BE2C (cell line): Measurements from ENCODE around the gene CACNA2D3.
A peak's percentile ranks its signal among the peaks of the same experiment; 100 is the strongest.

Source experiments
- DNase-seq: peaks from one replicate; pipeline ENCODE4 v3.0.0-alpha.2; 2020
- H3K27me3 ChIP-seq: fragments of 250-450 bp; sonication (Bioruptor Pico); 2 replicates; pipeline ENCODE4 v1.5.1; 2020; ENCODE audit warnings: mild to moderate bottlenecking
- H3K36me3 ChIP-seq: fragments of 250-450 bp; sonication (Bioruptor Pico); 2 replicates; pipeline ENCODE4 v1.5.1; 2020; ENCODE audit warnings: mild to moderate bottlenecking
- H3K4me1 ChIP-seq: fragments of 250-450 bp; sonication (Bioruptor Pico); 2 replicates; pipeline ENCODE4 v1.5.1; 2020
- H3K4me3 ChIP-seq: 2 replicates; pipeline ENCODE4 v1.5.1; 2011; ENCODE audit warnings: low read depth, low read length
- H3K9me3 ChIP-seq: fragments of 250-450 bp; sonication (Bioruptor Pico); 2 replicates; pipeline ENCODE4 v1.5.1; 2020
- TF ChIP-seq, protein P1 (sequence below): IDR thresholded peaks from 2 replicates; pipeline ENCODE4 v1.5.1; 2012; ENCODE audit warnings: mild to moderate bottlenecking, low read depth, low read length

Gene CACNA2D3

GRCh38 chr3:54528668-54529067 lies 406.3 kb downstream of the CACNA2D3 start:
- Histone ChIP-seq H3K4me1 (no peaks in the 10 kb centered on the region), H3K36me3 (no peaks in the 10 kb centered on the region), H3K9me3 (no peaks in the 10 kb centered on the region), H3K27me3 (no peaks in the 10 kb centered on the region), H3K4me3 (no peak overlapping the region)
- TF ChIP-seq, protein P1, sequence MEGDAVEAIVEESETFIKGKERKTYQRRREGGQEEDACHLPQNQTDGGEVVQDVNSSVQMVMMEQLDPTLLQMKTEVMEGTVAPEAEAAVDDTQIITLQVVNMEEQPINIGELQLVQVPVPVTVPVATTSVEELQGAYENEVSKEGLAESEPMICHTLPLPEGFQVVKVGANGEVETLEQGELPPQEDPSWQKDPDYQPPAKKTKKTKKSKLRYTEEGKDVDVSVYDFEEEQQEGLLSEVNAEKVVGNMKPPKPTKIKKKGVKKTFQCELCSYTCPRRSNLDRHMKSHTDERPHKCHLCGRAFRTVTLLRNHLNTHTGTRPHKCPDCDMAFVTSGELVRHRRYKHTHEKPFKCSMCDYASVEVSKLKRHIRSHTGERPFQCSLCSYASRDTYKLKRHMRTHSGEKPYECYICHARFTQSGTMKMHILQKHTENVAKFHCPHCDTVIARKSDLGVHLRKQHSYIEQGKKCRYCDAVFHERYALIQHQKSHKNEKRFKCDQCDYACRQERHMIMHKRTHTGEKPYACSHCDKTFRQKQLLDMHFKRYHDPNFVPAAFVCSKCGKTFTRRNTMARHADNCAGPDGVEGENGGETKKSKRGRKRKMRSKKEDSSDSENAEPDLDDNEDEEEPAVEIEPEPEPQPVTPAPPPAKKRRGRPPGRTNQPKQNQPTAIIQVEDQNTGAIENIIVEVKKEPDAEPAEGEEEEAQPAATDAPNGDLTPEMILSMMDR, result no peak
- no peak for DNase-seq

DNA sequence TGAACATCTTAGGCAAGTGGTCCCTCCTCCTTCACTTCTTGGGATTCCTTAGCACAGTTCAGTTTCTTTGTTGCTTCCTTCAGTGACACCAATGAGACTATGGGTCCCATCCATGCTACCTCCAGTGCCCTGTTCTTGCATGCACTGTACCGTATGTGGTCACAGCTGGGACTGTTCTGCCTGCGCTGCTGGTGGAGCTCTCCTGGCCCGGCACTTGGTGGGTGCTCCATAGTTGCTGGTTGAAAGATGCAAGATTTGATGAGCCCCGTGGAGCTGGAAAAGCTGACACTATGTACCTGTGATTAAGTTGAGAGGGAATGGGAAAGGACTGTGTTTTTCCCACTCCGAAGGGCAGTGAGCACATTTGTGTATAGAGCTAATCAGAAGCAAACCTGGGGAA lies 407.7 kb downstream of the CACNA2D3 start:
- no peak for DNase-seq
- H3K9me3 ChIP-seq, result no peaks in the 10 kb centered on the region
- H3K36me3 ChIP-seq, result no peaks in the 10 kb centered on the region
- no peaks in the 10 kb centered on the region for H3K4me1 ChIP-seq
- no peaks in the 10 kb centered on the region for H3K27me3 ChIP-seq
- TF ChIP-seq, protein P1, result no peak
- H3K4me3 ChIP-seq, result no peak overlapping the region

DNA sequence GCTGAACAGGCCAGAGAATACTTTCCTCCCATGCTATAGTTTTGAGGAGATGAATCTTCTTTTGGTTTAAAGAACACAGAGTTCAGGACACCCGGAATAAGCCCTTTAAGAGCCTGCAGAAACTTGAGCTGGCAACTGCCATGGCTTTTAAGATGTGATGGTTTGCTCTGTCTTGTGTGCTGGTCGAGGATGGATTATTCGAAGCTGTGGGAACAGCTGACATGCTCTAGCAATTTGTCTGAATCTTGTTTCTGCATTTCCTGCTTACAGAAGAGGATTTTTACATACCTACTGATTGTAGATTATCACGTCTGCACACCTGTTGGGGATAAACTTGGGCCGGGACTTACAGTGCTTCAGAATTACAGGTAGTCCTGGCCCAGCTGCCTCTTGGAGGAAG lies 408.6 kb downstream of the CACNA2D3 start:
- H3K36me3 ChIP-seq, result no peaks in the 10 kb centered on the region
- no peaks in the 10 kb centered on the region for H3K4me1 ChIP-seq
- no peak overlapping the region for H3K4me3 ChIP-seq
- H3K27me3 ChIP-seq, result no peaks in the 10 kb centered on the region
- TF ChIP-seq, protein P1, result no peak
- no peaks in the 10 kb centered on the region for H3K9me3 ChIP-seq
- DNase-seq, result no peak

- H3K4me3 ChIP-seq, result no peak overlapping the region
- H3K9me3 ChIP-seq, result no peaks in the 10 kb centered on the region
- H3K4me1 ChIP-seq, result no peaks in the 10 kb centered on the region
- H3K36me3 ChIP-seq, result no peaks in the 10 kb centered on the region
- TF ChIP-seq, protein P1, result no peak
- DNase-seq, result no peak
- H3K27me3 ChIP-seq, result no peaks in the 10 kb centered on the region
Observed at GRCh38 chr3:54531741-54532140, 409.4 kb downstream of the CACNA2D3 start.

DNA sequence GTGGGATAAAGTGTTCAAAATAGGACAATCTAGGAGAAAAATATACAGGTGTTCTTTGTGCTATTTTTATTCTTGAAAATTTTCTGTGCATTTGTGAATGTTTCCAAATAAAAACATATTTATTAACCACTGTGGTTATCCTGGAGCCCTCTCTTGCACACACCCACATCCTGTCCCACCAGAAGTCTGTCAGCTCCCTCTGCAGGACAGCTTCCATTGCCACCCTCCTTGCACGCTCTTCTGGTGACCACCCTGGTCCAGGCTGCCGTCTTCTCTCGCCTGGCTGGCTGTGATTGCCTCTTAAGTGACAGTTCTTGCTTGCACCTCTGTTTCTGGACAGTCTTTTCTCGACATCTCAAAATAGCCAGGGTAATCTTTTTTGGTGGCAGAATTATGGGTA lies 411.5 kb downstream of the CACNA2D3 start:
- Histone ChIP-seq H3K4me1 (no peaks in the 10 kb centered on the region), H3K27me3 (no peaks in the 10 kb centered on the region), H3K36me3 (no peaks in the 10 kb centered on the region), H3K4me3 (no peak overlapping the region), H3K9me3 (no peaks in the 10 kb centered on the region)
- no peak for DNase-seq
- TF ChIP-seq, protein P1, result 0 out of 2 replicates have a peak, but pooled peaks have one; percentile 3

GRCh38 chr3:54535619-54536018 lies 413.3 kb downstream of the CACNA2D3 start:
- H3K9me3 ChIP-seq, result no peaks in the 10 kb centered on the region

More at GRCh38 chr3:54535619-54536018, 413.3 kb downstream of the CACNA2D3 start:
- Histone ChIP-seq H3K27me3 (no peaks in the 10 kb centered on the region), H3K4me3 (no peak overlapping the region), H3K4me1 (no peaks in the 10 kb centered on the region), H3K36me3 (no peaks in the 10 kb centered on the region)
- TF ChIP-seq, protein P1, result no peak
- no peak for DNase-seq
